BLaER1 (cell line): ENCODE measurements around the gene KLHL35.

Experiments
- H3K27ac ChIP-seq: shearing (Covaris generic); formaldehyde crosslinking; 2 replicates; pipeline ENCODE4 v1.8.1; 2022
- H3K27me3 ChIP-seq: shearing (Covaris generic); formaldehyde crosslinking; 2 replicates; pipeline ENCODE4 v1.8.1; 2022
- H3K36me3 ChIP-seq: shearing (Covaris generic); formaldehyde crosslinking; 2 replicates; pipeline ENCODE4 v1.8.1; 2022
- H3K4me1 ChIP-seq: shearing (Covaris generic); formaldehyde crosslinking; 2 replicates; pipeline ENCODE4 v1.8.1; 2022
- H3K4me2 ChIP-seq: shearing (Covaris generic); formaldehyde crosslinking; 2 replicates; pipeline ENCODE4 v1.8.1; 2022
- H3K4me3 ChIP-seq: shearing (Covaris generic); formaldehyde crosslinking; 2 replicates; pipeline ENCODE4 v1.8.1; 2022
- H3K9ac ChIP-seq: shearing (Covaris generic); formaldehyde crosslinking; 2 replicates; pipeline ENCODE4 v1.8.1; 2022
- H3K9me3 ChIP-seq: shearing (Covaris generic); formaldehyde crosslinking; 2 replicates; pipeline ENCODE4 v1.8.1; 2022
- H4K20me1 ChIP-seq: shearing (Covaris generic); formaldehyde crosslinking; 2 replicates; pipeline ENCODE4 v1.8.1; 2022
- Cebpa-rat ChIP-seq: shearing (Covaris generic); IDR thresholded peaks from 2 replicates; pipeline ENCODE4 v1.8.1; 2022

KLHL35 gene

GRCh38 chr11:75476739-75477613 is 44.0 kb upstream of the KLHL35 start:
- H3K36me3 ChIP-seq: no peaks in the 10 kb centered on the region
- H3K9me3 ChIP-seq: no peaks in the 10 kb centered on the region
- H3K4me2 ChIP-seq: peak overlapping the region; percentile 73
- H3K9ac ChIP-seq: no peak overlapping the region
- peaks cover 50% of the 10 kb centered on the region for H3K4me1 ChIP-seq
- no peak for TF ChIP-seq Cebpa-rat
- H4K20me1 ChIP-seq: no peaks in the 10 kb centered on the region
- H3K4me3 ChIP-seq: no peak overlapping the region
- H3K27ac ChIP-seq: peak overlapping the region; percentile 62
- no peaks in the 10 kb centered on the region for H3K27me3 ChIP-seq

GRCh38 chr11:75475767-75476650 is 43.0 kb upstream of the KLHL35 start:
- Histone ChIP-seq H3K4me2 (peak overlapping the region; percentile 73), H3K27ac (peak overlapping the region; percentile 62), H3K4me1 (peaks cover 53% of the 10 kb centered on the region), H3K36me3 (no peaks in the 10 kb centered on the region), H3K27me3 (no peaks in the 10 kb centered on the region), H3K9ac (no peak overlapping the region), H4K20me1 (no peaks in the 10 kb centered on the region), H3K9me3 (no peaks in the 10 kb centered on the region), H3K4me3 (no peak overlapping the region)
- no peak for TF ChIP-seq Cebpa-rat

GRCh38 chr11:75474878-75475766 is 42.1 kb upstream of the KLHL35 start:
- Histone ChIP-seq H3K27me3 (no peaks in the 10 kb centered on the region), H3K4me3 (no peak overlapping the region), H3K36me3 (no peaks in the 10 kb centered on the region), H3K4me2 (peak overlapping the region; percentile 73), H3K9ac (no peak overlapping the region), H4K20me1 (no peaks in the 10 kb centered on the region), H3K9me3 (no peaks in the 10 kb centered on the region), H3K27ac (peak overlapping the region; percentile 62), H3K4me1 (peaks cover 61% of the 10 kb centered on the region)
- TF ChIP-seq Cebpa-rat: peak; percentile 94

- Histone ChIP-seq H3K27me3 (no peaks in the 10 kb centered on the region), H3K4me1 (peaks cover 70% of the 10 kb centered on the region), H3K9ac (no peak overlapping the region; the same call in 1 of the 2 replicates), H4K20me1 (no peaks in the 10 kb centered on the region), H3K36me3 (no peaks in the 10 kb centered on the region), H3K9me3 (no peaks in the 10 kb centered on the region), H3K4me3 (no peak overlapping the region), H3K27ac (peak overlapping the region; percentile 62), H3K4me2 (peak overlapping the region; percentile 73)
- no peak for TF ChIP-seq Cebpa-rat
These were observed 41.2 kb upstream of the KLHL35 start for GRCh38 chr11:75474240-75474639.

GRCh38 chr11:75473684-75474083 is 40.7 kb upstream of the KLHL35 start:
- no peaks in the 10 kb centered on the region for H3K36me3 ChIP-seq
- H3K9ac ChIP-seq: no peak overlapping the region
- peak overlapping the region; percentile 62; the same call in 1 of the 2 replicates for H3K27ac ChIP-seq
- no peak overlapping the region for H3K4me3 ChIP-seq
- no peaks in the 10 kb centered on the region for H4K20me1 ChIP-seq
- no peaks in the 10 kb centered on the region for H3K27me3 ChIP-seq
- TF ChIP-seq Cebpa-rat: no peak
- peaks cover 76% of the 10 kb centered on the region for H3K4me1 ChIP-seq
- H3K9me3 ChIP-seq: no peaks in the 10 kb centered on the region
- H3K4me2 ChIP-seq: no peak overlapping the region

GRCh38 chr11:75472081-75472732 is 39.2 kb upstream of the KLHL35 start:
- Histone ChIP-seq H3K9me3 (no peaks in the 10 kb centered on the region), H3K4me3 (no peak overlapping the region), H3K4me1 (peaks cover 82% of the 10 kb centered on the region), H3K9ac (no peak overlapping the region), H3K36me3 (no peaks in the 10 kb centered on the region), H4K20me1 (no peaks in the 10 kb centered on the region), H3K27me3 (no peaks in the 10 kb centered on the region), H3K4me2 (no peak overlapping the region), H3K27ac (no peak overlapping the region)
- no peak for TF ChIP-seq Cebpa-rat

GRCh38 chr11:75471176-75471973 is 38.4 kb upstream of the KLHL35 start:
- Histone ChIP-seq H3K27me3 (no peaks in the 10 kb centered on the region), H3K36me3 (no peaks in the 10 kb centered on the region), H3K27ac (no peak overlapping the region), H3K4me3 (no peak overlapping the region), H3K9me3 (no peaks in the 10 kb centered on the region), H3K9ac (no peak overlapping the region), H4K20me1 (no peaks in the 10 kb centered on the region), H3K4me2 (no peak overlapping the region; the same call in 1 of the 2 replicates), H3K4me1 (peaks cover 76% of the 10 kb centered on the region)
- TF ChIP-seq Cebpa-rat: no peak

- Histone ChIP-seq H3K27ac (no peak overlapping the region), H3K9me3 (no peaks in the 10 kb centered on the region), H3K4me2 (no peak overlapping the region; the same call in 1 of the 2 replicates), H3K27me3 (no peaks in the 10 kb centered on the region), H3K9ac (no peak overlapping the region), H4K20me1 (no peaks in the 10 kb centered on the region), H3K36me3 (no peaks in the 10 kb centered on the region), H3K4me3 (no peak overlapping the region), H3K4me1 (peaks cover 68% of the 10 kb centered on the region)
- TF ChIP-seq Cebpa-rat: no peak
These were observed 37.6 kb upstream of the KLHL35 start for GRCh38 chr11:75470476-75471080.
